Measurements from ENCODE around the gene ZNF763. TPM values are rescaled to one million over a fixed set of nuclear protein-coding genes. Genes with fewer than 3 reads are reported as not detected.

ZNF763 gene
- total RNA-seq, 5 donors from 2014 or later (not counting 1 experiment from before 2014, with no cell fraction given), result 0.98 to 10.5 (median 8.0) TPM

GRCh38 chr19:11963566-11964355 is 1.1 kb upstream of the ZNF763 start:
- peak overlapping the region; percentile 91 to 97 for H3K27ac Mint-ChIP-seq
- CTCF ChIA-PET, result interaction anchor here (0.8 to 3.0 kb wide), 9 partner anchors 24 to 177 kb away, joined by 3 to 48 read pairs (median 4); partner anchors contain the start of genes ZNF20 (in 1 of the 2), ZNF491 (in 1 of the 2) and ZNF700 (in 1 of the 2)
- DNase-seq (peak in 34 of 35 experiments; percentile 47 to 83 (median 64)), ATAC-seq (replicated peaks in 1 of 4) (peak; percentile 24 to 44 (median 28))
- 64% methylated on average over 19 of the region's 26 CpGs for WGBS (ENCODE audit: insufficient coverage)
- H3K4me1 ChIP-seq (ENCODE audit: control insufficient read depth in 1 of 2, extremely low read depth in 1 of 2, insufficient read depth in 2 of 2, low read length in 2 of 2), result peaks cover 5 to 20% of the 10 kb centered on the region in 2 experiments
- H3K27ac ChIP-seq (ENCODE audit: low read length), result peak overlapping the region; percentile 90
- no peak overlapping the region for H3K4me3 ChIP-seq (ENCODE audit: control insufficient read depth in 1 of 2, extremely low read depth in 1 of 2, low read length in 1 of 2)
- no peaks in the 10 kb centered on the region for H3K9me3 Mint-ChIP-seq
- no peaks in the 10 kb centered on the region for H3K27me3 ChIP-seq (replicated peaks in 1 of 2; ENCODE audit: control insufficient read depth in 2 of 2, extremely low read depth in 1 of 2, insufficient read depth in 2 of 2, low read length in 1 of 2)
- H3K4me3 Mint-ChIP-seq, result peak overlapping the region; percentile 90 to 95 (median 93)
- POLR2A ChIA-PET, result interaction anchor here in 1 of 2 donors (1.8 kb wide), 1 partner anchor 24 kb away, joined by 4 read pairs; no protein-coding TSS in a partner anchor
- H3K36me3 Mint-ChIP-seq, result peaks cover 10% of the 10 kb centered on the region
- no peaks in the 10 kb centered on the region for H3K9me3 ChIP-seq
- H3K4me1 Mint-ChIP-seq, result peaks cover 27 to 30% (median 28%) of the 10 kb centered on the region in 3 donors
- H3K36me3 ChIP-seq (ENCODE audit: control insufficient read depth in 2 of 2, extremely low read depth in 1 of 2, insufficient read depth in 1 of 2, low read length in 1 of 2), result no peaks in the 10 kb centered on the region
- no peaks in the 10 kb centered on the region for H3K27me3 Mint-ChIP-seq

GRCh38 chr19:11964496-11964857 is 363 bp upstream of the ZNF763 start:
- ATAC-seq (replicated peaks in 1 of 4) (peak in 2 of 4 experiments; percentile 6 to 22), DNase-seq (peak in 2 of 35 experiments; percentile 0 to 7)
- ChIA-PET POLR2A (interaction anchor here in 1 of 2 donors (0.5 to 1.8 kb wide), 2 partner anchors 24 to 69 kb away, joined by 3 to 4 read pairs; no protein-coding TSS in a partner anchor), CTCF (interaction anchor here (0.8 to 3.0 kb wide), 11 partner anchors 23 to 176 kb away, joined by 3 to 48 read pairs (median 4); partner anchors contain the start of genes ZNF20 (in 1 of the 2), ZNF491 (in 1 of the 2) and ZNF700 (in 1 of the 2))
- peak overlapping the region; percentile 76 to 98 for H3K4me3 ChIP-seq (ENCODE audit: control insufficient read depth in 1 of 2, extremely low read depth in 1 of 2, low read length in 1 of 2)
- Mint-ChIP-seq H3K4me1 (peaks cover 27 to 30% (median 28%) of the 10 kb centered on the region in 3 donors), H3K4me3 (peak overlapping the region; percentile 90 to 95 (median 93)), H3K27me3 (no peaks in the 10 kb centered on the region), H3K9me3 (no peaks in the 10 kb centered on the region), H3K36me3 (peaks cover 11% of the 10 kb centered on the region), H3K27ac (peak overlapping the region; percentile 91 to 97)
- H3K27ac ChIP-seq (ENCODE audit: low read length), result peak overlapping the region; percentile 90
- no peaks in the 10 kb centered on the region for H3K9me3 ChIP-seq
- peaks cover 5 to 20% of the 10 kb centered on the region in 2 experiments for H3K4me1 ChIP-seq (ENCODE audit: control insufficient read depth in 1 of 2, extremely low read depth in 1 of 2, insufficient read depth in 2 of 2, low read length in 2 of 2)
- no peaks in the 10 kb centered on the region for H3K27me3 ChIP-seq (replicated peaks in 1 of 2; ENCODE audit: control insufficient read depth in 2 of 2, extremely low read depth in 1 of 2, insufficient read depth in 2 of 2, low read length in 1 of 2)
- 36% methylated on average over 5 of the region's 8 CpGs for WGBS (ENCODE audit: insufficient coverage)
- no peaks in the 10 kb centered on the region for H3K36me3 ChIP-seq (ENCODE audit: control insufficient read depth in 2 of 2, extremely low read depth in 1 of 2, insufficient read depth in 1 of 2, low read length in 1 of 2)

- no peak for DNase-seq
- Mint-ChIP-seq H3K27me3 (no peaks in the 10 kb centered on the region), H3K36me3 (peaks cover 30% of the 10 kb centered on the region), H3K4me1 (peaks cover 13 to 15% (median 14%) of the 10 kb centered on the region in 3 donors), H3K27ac (no peak overlapping the region), H3K9me3 (peaks cover 0 to 9% (median 5%) of the 10 kb centered on the region in 3 donors), H3K4me3 (no peak overlapping the region)
- ChIA-PET CTCF (no interaction called here), POLR2A (no interaction called here)
- Histone ChIP-seq H3K36me3 (ENCODE audit: control insufficient read depth in 2 of 2, extremely low read depth in 1 of 2, insufficient read depth in 1 of 2, low read length in 1 of 2) (peaks cover 0 to 3% of the 10 kb centered on the region in 2 donors), H3K9me3 (no peaks in the 10 kb centered on the region), H3K27me3 (replicated peaks in 1 of 2; ENCODE audit: control insufficient read depth in 2 of 2, extremely low read depth in 1 of 2, insufficient read depth in 2 of 2, low read length in 1 of 2) (no peaks in the 10 kb centered on the region), H3K4me3 (ENCODE audit: control insufficient read depth in 1 of 2, extremely low read depth in 1 of 2, low read length in 1 of 2) (no peak overlapping the region), H3K27ac (ENCODE audit: low read length) (no peak overlapping the region), H3K4me1 (ENCODE audit: control insufficient read depth in 1 of 2, extremely low read depth in 1 of 2, insufficient read depth in 2 of 2, low read length in 2 of 2) (peaks cover 2 to 7% of the 10 kb centered on the region in 2 experiments)
- ATAC-seq (replicated peaks in 1 of 4), result no peak
- no CpG with 5 or more reads among the region's 1 CpG for WGBS (ENCODE audit: insufficient coverage)
Observed at GRCh38 chr19:11970174-11970573, 5.3 kb downstream of the ZNF763 start.

- POLR2A ChIA-PET, result no interaction called here
- no peak for ATAC-seq (replicated peaks in 1 of 4)
- no peak overlapping the region for H3K4me3 Mint-ChIP-seq
- H3K27me3 Mint-ChIP-seq, result no peaks in the 10 kb centered on the region
- CTCF ChIA-PET, result interaction anchor here in 1 of 2 donors (0.5 kb wide), 1 partner anchor 12 kb away, joined by 3 read pairs; no protein-coding TSS in a partner anchor
- Histone ChIP-seq H3K4me1 (ENCODE audit: control insufficient read depth in 1 of 2, extremely low read depth in 1 of 2, insufficient read depth in 2 of 2, low read length in 2 of 2) (no peaks in the 10 kb centered on the region), H3K36me3 (ENCODE audit: control insufficient read depth in 2 of 2, extremely low read depth in 1 of 2, insufficient read depth in 1 of 2, low read length in 1 of 2) (peaks cover 0 to 3% of the 10 kb centered on the region in 2 donors), H3K27ac (ENCODE audit: low read length) (no peak overlapping the region), H3K4me3 (ENCODE audit: control insufficient read depth in 1 of 2, extremely low read depth in 1 of 2, low read length in 1 of 2) (no peak overlapping the region), H3K27me3 (replicated peaks in 1 of 2; ENCODE audit: control insufficient read depth in 2 of 2, extremely low read depth in 1 of 2, insufficient read depth in 2 of 2, low read length in 1 of 2) (no peaks in the 10 kb centered on the region), H3K9me3 (no peaks in the 10 kb centered on the region)
- H3K4me1 Mint-ChIP-seq, result peaks cover 6 to 8% (median 6%) of the 10 kb centered on the region in 3 donors
- peaks cover 0 to 12% (median 10%) of the 10 kb centered on the region in 3 donors for H3K9me3 Mint-ChIP-seq
- H3K27ac Mint-ChIP-seq, result no peak overlapping the region
- WGBS (ENCODE audit: insufficient coverage), result 100% methylated on average over 1 of the region's 2 CpGs
- peaks cover 35% of the 10 kb centered on the region for H3K36me3 Mint-ChIP-seq
- no peak for DNase-seq
Observed at GRCh38 chr19:11971041-11971440, 6.2 kb downstream of the ZNF763 start.

GRCh38 chr19:11973019-11973810 is 8.4 kb downstream of the ZNF763 start:
- Histone ChIP-seq H3K27me3 (replicated peaks in 1 of 2; ENCODE audit: control insufficient read depth in 2 of 2, extremely low read depth in 1 of 2, insufficient read depth in 2 of 2, low read length in 1 of 2) (no peaks in the 10 kb centered on the region), H3K9me3 (peaks cover 1% of the 10 kb centered on the region), H3K36me3 (ENCODE audit: control insufficient read depth in 2 of 2, extremely low read depth in 1 of 2, insufficient read depth in 1 of 2, low read length in 1 of 2) (peaks cover 0 to 15% of the 10 kb centered on the region in 2 donors), H3K4me3 (ENCODE audit: control insufficient read depth in 1 of 2, extremely low read depth in 1 of 2, low read length in 1 of 2) (no peak overlapping the region), H3K4me1 (ENCODE audit: control insufficient read depth in 1 of 2, extremely low read depth in 1 of 2, insufficient read depth in 2 of 2, low read length in 2 of 2) (no peaks in the 10 kb centered on the region), H3K27ac (ENCODE audit: low read length) (no peak overlapping the region)
- Mint-ChIP-seq H3K36me3 (peaks cover 47% of the 10 kb centered on the region), H3K27ac (no peak overlapping the region), H3K27me3 (no peaks in the 10 kb centered on the region), H3K9me3 (peaks cover under 1 to 24% (median 23%) of the 10 kb centered on the region in 3 donors), H3K4me3 (no peak overlapping the region), H3K4me1 (no peaks in the 10 kb centered on the region)
- DNase-seq (no peak), ATAC-seq (replicated peaks in 1 of 4) (no peak)
- CTCF ChIA-PET, result no interaction called here
- WGBS (ENCODE audit: insufficient coverage), result 60% methylated on average over 1 of the region's 5 CpGs
- POLR2A ChIA-PET, result no interaction called here

GRCh38 chr19:11978492-11979100 is 13.8 kb downstream of the ZNF763 start:
- Mint-ChIP-seq H3K4me1 (no peaks in the 10 kb centered on the region), H3K36me3 (peaks cover 50% of the 10 kb centered on the region), H3K9me3 (peaks cover 7 to 48% (median 43%) of the 10 kb centered on the region in 3 donors), H3K27me3 (no peaks in the 10 kb centered on the region), H3K4me3 (no peak overlapping the region), H3K27ac (no peak overlapping the region)
- H3K4me1 ChIP-seq (ENCODE audit: control insufficient read depth in 1 of 2, extremely low read depth in 1 of 2, insufficient read depth in 2 of 2, low read length in 2 of 2), result no peaks in the 10 kb centered on the region
- H3K36me3 ChIP-seq (ENCODE audit: control insufficient read depth in 2 of 2, extremely low read depth in 1 of 2, insufficient read depth in 1 of 2, low read length in 1 of 2), result peaks cover 0 to 20% of the 10 kb centered on the region in 2 donors
- H3K9me3 ChIP-seq, result peaks cover 17% of the 10 kb centered on the region
- no peak overlapping the region for H3K27ac ChIP-seq (ENCODE audit: low read length)
- ChIA-PET CTCF (no interaction called here), POLR2A (no interaction called here)
- no peak for DNase-seq
- ATAC-seq (replicated peaks in 1 of 4), result no peak
- no peaks in the 10 kb centered on the region for H3K27me3 ChIP-seq (replicated peaks in 1 of 2; ENCODE audit: control insufficient read depth in 2 of 2, extremely low read depth in 1 of 2, insufficient read depth in 2 of 2, low read length in 1 of 2)
- no peak overlapping the region for H3K4me3 ChIP-seq (ENCODE audit: control insufficient read depth in 1 of 2, extremely low read depth in 1 of 2, low read length in 1 of 2)
- no CpG with 5 or more reads among the region's 9 CpGs for WGBS (ENCODE audit: insufficient coverage)

Data from T-cell (primary cell).